GM18520 (cell line): Measurements from ENCODE around the gene TSKU.
"Not testable (repeated sequence)": the region's sequence is repeated elsewhere in the genome, so short reads cannot be mapped to it uniquely, and the experiment has no call there.

Experiments
- ATAC-seq: cut with Tn5 transposase; IDR thresholded peaks from one replicate; pipeline ENCODE4 v1.9.1; 2021; ENCODE audit not compliant: unreplicated experiment

TSKU gene

GRCh38 chr11:76822406-76822805 is 39.2 kb downstream of the TSKU start:
- ATAC-seq = no peak

- no peak for ATAC-seq
Measured at GRCh38 chr11:76823481-76824028, 40.4 kb downstream of the TSKU start.

GRCh38 chr11:76824083-76824939 is 41.2 kb downstream of the TSKU start:
- no peak for ATAC-seq

- no peak for ATAC-seq
Measured at GRCh38 chr11:76824980-76825725, 42.0 kb downstream of the TSKU start.

- no peak for ATAC-seq
Measured at GRCh38 chr11:76825726-76826396, 42.7 kb downstream of the TSKU start.

- not testable (repeated sequence) for ATAC-seq
Measured at GRCh38 chr11:76826508-76826907, 43.4 kb downstream of the TSKU start.

- ATAC-seq = not testable (repeated sequence)
Measured at GRCh38 chr11:76827005-76827404, 43.8 kb downstream of the TSKU start.

GRCh38 chr11:76830639-76831327 is 47.6 kb downstream of the TSKU start:
- no peak for ATAC-seq

GRCh38 chr11:76831686-76832310 is 48.6 kb downstream of the TSKU start:
- no peak for ATAC-seq

- no peak for ATAC-seq
Measured at GRCh38 chr11:76832361-76832760, 49.2 kb downstream of the TSKU start.

GRCh38 chr11:76834151-76834550 is 51.0 kb downstream of the TSKU start:
- no peak for ATAC-seq

- ATAC-seq = no peak
Measured at GRCh38 chr11:76835036-76835435, 51.9 kb downstream of the TSKU start.

GRCh38 chr11:76835928-76836612 is 52.9 kb downstream of the TSKU start:
- ATAC-seq = no peak

- no peak for ATAC-seq
Measured at GRCh38 chr11:76836613-76837291, 53.6 kb downstream of the TSKU start.

GRCh38 chr11:76837696-76838677 is 54.8 kb downstream of the TSKU start:
- no peak for ATAC-seq

- ATAC-seq = no peak
Measured at GRCh38 chr11:76838678-76839068, 55.5 kb downstream of the TSKU start.

- ATAC-seq = no peak
Measured at GRCh38 chr11:76839311-76839710, 56.2 kb downstream of the TSKU start.

GRCh38 chr11:76841923-76842452 is 58.8 kb downstream of the TSKU start:
- ATAC-seq = no peak
